Measurements from ENCODE around the gene PALM.
A peak's percentile ranks its signal among the peaks of the same experiment; 100 is the strongest.
"Not testable (repeated sequence)": the region's sequence is repeated elsewhere in the genome, so short reads cannot be mapped to it uniquely, and the experiment has no call there.

Gene PALM, protein sequence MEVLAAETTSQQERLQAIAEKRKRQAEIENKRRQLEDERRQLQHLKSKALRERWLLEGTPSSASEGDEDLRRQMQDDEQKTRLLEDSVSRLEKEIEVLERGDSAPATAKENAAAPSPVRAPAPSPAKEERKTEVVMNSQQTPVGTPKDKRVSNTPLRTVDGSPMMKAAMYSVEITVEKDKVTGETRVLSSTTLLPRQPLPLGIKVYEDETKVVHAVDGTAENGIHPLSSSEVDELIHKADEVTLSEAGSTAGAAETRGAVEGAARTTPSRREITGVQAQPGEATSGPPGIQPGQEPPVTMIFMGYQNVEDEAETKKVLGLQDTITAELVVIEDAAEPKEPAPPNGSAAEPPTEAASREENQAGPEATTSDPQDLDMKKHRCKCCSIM

DNA sequence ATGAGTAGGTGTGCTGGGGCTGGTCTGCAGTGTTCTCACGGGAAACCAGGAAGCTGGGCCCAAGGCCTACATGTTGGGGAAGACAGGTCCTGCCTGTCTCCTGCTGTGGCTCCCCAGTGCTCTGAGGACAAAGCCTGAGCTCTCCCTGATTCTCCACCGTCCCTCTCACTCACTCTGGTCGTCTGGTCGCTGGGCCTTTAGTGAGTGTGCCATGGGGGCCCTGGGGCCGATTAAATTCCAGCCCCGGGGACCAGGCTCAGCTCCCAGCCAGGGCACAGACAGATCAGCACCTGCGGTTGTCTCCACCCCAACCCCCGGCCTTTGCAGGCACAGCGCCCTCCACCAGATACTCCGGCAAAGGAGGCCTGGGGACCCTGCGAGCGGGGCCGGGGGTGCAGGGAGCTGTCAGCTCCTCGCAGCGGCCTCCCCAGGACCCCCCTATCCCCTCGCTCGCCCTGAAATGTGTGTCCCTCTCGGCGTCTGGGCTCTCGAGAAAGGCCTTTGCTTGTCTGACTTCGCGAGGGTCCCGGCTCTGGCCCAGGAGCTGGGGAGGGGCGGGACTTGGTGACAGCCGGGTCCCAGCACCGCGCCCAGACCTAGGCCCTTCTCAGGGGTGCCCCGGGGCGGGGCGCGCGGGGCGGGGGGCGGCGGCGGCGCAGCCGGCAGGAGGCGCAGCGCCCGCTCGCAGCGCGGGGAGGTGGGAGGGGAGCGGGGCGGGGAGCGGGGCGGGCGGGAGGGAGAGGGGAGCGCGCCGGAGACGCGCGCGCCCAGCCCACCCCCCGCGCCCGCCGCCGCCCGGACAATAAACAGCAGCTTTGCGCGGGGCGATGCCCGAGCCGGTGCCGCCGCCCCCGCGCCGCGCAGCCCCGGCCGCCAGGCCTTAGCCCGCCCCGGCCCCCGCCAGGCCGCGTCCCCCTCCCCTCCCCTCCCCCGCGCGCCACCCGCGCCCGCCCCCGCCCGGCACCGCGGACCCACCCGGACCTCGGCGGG, at the start of gene PALM:
Gene PALM (plus strand): TSS at position 782 of the 990 bp plus-strand sequence. CDS start 212 bp downstream, outside the sequence.
- no peak for DNase-seq (ENCODE audit: low read depth in 2 of 2)

DNA sequence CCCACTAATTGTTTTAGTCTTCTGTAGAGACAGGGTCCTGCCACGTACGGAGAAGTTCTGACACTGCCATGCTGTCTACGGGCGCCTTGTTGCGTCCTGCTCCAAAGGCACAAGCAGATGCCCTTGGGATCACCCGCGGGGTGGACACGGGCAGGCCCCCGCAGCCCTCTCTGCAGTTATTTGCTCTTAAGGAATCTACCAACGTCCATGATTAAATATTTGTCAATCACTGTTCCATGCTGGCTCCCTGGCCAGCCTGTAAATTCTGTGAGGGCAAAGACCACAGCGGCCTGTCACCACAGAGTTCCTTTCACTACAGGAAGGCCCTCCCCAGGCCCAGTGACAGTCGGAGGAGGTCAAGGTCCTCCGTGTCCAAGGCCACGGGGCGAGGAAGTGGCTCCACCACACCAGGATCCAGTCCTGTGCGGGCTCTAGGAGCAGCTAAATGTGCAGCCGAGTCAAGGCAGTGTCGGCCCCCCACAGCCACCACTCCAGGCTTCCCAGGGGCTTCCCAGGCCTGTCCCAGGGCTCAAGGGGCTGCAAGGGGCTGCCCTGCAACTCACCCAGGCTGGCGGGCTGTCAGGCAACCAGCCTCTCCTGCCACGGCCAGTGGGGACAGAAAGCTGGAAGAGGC, 47.8 kb upstream of the PALM start:
- DNase-seq (ENCODE audit: low read depth in 2 of 2) = no peak

DNA sequence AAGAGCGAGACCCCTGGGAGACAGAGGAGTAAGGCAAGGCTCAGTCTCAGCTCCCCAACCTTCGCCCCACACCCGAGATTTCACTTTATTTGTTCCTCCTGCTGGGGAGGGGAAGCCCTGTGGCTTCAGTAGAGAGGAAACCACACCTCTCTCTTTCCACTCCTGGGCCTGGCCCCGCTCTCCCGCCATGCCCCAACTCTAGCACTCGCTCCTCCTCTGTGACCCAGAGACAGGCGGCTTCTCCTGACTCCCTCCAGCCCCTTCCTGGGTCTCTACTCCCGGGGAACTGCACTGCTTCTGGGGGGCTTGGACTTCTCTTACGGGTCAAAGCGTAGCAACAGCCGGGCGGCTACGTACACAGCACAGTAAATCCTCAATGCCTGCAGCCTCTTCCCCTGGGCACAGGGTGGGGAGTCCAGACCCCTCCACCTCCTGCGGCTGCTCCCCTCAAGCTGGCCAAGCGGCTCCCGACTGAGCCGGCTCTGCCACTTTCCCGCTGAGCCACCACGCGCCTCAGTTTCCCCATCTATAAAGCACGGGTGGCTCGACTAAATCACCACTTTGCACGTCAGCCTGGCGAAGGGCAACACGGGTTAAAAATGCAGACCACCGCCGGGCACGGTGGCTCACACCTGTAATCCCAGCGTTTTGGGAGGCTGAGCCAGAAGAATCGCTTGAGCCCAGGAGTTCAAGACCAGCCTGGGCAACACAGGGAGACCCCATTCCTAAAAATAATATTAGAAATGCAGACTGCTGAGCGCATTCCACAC, 47.1 kb upstream of the PALM start:
- peak; percentile 37 to 49 for DNase-seq (ENCODE audit: low read depth in 2 of 2)

DNA sequence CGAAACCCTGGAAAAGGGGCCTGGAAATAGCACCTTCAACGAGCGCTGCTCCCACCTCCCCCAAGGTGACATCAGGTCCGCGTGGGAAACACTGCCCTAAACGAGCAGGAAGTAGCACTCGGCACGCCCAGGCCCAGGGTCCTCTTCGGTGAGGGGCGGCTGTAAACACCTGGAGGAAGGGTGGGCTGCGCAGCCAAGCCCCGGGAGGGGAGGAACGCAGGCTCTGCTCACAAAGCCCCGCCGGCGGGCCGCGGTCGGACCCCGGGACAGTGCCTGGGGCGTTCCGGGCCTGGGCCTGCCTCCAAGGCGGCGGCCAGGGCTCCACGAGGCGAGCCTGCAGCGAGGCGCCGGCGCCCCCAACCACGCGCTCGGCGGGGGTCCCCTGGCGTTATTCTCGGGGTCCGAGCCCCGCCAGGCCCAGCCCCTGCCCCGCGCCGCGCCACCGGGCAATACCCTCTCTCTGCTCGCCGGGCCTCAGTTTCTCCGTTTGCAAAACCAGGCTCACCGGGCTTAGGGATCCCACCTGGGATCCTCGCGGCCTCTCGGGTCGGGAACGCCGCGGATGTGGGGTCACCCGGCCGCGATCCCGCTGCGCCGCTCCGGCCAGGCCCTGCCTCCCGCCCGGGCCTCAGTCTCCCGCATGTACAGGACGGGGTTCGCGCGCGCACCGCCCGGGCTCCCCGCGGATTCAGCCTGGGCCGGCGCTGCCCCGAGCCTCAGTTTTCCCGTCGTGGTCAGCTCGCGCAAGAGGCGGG, 46.4 kb upstream of the PALM start:
- DNase-seq (ENCODE audit: low read depth in 2 of 2) = peak; percentile 62 to 63

DNA sequence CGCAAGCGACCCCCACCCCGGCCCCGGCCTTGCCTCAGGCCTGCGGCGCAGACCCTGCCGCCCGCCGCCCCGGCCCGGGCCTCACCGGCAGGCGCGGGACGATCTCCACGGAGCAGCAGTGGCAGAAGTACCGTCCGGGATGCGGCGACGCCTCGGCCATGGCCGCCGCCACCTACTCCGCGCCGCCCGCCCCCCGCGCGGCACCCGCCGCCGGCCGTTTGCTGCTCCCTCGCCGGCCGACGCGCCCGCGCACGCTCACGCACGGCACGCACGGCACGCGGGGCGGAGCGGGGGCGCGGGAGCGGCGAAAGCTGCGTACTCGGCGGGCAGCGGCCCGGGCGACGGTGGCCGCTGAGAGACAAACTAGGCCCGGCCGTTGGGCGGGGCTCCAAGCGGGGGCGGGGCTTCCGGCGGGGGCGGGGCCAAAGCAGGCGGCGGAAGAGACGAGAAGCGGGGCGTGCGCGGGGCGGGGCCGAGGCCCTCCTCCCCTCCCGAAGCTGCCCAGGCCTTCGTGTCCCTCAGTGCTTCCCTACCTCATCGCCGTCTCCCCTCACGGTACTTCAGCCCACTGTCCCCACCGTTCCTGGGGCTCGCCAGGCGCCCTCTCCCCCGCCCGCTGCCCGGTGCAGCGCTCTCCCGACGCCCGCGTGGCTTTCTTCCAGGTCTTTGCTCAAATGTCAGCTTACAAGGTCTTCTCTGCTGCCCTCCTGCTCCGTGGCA, 45.6 kb upstream of the PALM start, which contains the start of gene RNF126:
Gene RNF126 (minus strand): TSS at position 253 of the 720 bp plus-strand sequence. CDS start 93 bp downstream, at position 160.
- peak; percentile 92 to 95 for DNase-seq (ENCODE audit: low read depth in 2 of 2)

DNA sequence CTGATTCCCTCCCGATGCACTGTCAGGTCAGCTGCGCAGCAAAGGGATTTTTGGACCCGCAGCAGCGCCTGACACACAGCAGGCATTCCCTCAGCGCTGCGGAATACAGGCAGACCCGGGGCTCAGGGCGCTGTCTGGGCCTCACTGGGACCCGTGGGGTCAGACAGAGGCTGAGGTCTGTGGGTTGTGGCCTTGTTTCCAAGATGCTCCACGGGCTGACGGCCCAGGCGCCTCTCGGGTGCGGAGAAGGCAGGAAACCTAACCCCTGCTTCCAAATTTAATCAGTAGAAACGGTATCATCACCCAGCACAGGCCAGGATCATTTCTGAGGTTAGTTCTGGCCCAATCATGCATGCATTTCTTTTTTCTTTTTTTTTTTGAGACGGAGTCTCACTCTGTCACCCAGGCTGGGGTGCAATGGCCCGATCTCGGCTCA, 45.0 kb upstream of the PALM start:
- DNase-seq (ENCODE audit: low read depth in 2 of 2) = no peak

DNA sequence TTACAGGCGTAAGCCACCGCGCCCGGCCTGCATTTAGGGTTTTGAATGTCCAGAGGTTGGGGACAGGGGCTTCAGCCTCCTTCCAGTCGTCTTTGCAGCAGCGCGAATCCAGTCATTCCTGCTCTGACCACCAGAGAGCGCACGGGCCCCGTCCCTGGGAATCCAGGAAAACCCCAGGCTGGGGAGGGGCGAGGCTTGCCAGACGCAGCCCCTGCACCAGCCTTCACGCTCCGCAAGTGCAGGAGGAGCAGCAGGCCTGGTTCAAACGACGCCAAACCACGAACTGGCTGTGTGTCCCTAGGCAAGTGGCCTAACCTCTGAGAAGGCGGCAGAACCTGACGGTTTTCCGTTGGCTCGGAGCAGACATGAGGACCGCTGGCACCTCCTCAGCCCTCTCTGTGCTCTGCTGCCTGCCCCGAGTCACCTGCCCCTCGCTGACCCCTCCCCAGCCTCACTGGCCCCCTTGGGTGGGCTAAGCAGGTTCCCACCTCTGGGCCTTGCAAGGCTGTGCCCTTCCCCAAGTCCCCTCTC, 43.8 kb upstream of the PALM start:
- peak; percentile 62 to 82 for DNase-seq (ENCODE audit: low read depth in 2 of 2)

DNA sequence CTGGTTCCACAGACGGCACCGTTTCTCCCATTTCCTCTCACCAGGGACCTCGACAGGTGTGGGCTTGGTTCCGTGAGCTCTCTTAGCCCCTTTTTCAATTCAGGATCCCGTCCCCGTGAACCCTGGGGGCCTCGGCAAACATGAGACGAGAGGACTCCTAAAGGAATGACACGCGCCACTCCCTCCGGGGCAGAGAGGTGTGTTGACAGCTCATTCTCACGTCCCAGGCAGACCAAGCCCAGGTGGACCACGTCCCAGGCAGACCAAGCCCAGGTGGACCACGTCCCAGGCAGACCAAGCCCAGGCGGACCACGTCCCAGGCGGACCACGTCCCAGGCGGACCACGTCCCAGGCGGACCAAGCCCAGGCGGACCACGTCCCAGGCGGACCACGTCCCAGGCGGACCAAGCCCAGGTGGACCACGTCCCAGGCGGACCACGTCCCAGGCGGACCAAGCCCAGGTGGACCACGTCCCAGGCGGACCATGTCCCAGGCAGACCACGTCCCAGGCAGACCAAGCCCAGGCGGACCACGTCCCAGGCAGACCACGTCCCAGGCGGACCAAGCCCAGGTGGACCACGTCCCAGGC, 41.7 kb upstream of the PALM start:
- DNase-seq (ENCODE audit: low read depth in 2 of 2) = not testable (repeated sequence)

DNA sequence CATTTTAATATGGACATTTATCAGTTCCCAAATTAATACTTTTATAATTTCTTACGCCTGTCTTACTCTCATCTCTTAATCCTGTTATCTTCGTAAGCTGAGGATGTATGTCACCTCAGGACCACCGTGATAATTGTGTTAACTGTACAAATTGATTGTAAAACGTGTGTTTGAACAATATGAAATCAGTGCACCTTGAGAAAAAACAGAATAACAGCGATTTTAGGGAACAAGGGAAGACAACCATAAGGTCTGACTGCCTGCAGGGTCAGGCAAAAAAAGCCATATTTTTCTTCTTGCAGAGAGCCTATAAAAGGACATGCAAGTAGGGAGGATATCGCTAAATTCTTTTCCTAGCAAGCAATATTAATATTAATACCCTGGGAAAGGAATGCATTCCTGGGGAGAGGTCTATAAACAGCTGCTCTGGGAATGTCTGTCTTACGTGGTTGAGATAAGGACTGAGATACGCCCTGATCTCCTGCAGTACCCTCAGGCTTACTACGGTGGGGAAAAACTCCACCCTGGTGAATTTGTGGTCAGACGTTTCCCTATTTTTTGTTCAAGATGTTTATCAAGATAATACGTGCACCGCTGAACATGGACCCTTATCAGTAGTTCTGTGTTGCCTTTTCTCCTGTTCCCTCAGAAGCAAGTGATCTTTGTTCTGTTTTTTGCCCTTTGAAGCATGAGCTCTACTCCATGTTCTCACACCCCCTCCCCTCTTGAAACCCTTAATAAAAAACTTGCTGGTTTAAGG, 39.9 kb upstream of the PALM start:
- DNase-seq (ENCODE audit: low read depth in 2 of 2) = not testable (repeated sequence)

DNA sequence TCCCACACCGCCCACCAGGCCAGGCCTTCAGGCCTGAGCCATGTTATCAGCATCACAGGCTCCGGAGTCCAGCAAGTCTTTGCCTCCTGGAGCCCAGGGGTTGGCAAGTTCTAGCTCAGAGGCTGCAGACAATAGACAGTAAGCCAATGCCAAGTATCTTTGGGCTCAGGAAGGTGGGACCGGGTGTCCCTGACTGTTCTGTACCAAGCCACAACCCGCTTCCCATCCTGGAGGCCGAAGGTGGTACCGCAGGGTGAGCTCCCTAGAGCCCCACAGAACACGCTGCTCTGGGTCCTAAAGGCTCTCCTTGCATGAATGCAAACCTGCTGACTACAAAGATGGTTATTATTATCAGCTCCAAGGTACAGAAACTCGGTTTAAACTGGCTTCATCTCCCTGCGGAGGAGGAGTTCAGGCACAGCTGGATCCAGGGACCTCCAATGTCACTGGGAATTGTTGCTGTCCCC, 38.1 kb upstream of the PALM start:
- DNase-seq (ENCODE audit: low read depth in 2 of 2) = no peak

DNA sequence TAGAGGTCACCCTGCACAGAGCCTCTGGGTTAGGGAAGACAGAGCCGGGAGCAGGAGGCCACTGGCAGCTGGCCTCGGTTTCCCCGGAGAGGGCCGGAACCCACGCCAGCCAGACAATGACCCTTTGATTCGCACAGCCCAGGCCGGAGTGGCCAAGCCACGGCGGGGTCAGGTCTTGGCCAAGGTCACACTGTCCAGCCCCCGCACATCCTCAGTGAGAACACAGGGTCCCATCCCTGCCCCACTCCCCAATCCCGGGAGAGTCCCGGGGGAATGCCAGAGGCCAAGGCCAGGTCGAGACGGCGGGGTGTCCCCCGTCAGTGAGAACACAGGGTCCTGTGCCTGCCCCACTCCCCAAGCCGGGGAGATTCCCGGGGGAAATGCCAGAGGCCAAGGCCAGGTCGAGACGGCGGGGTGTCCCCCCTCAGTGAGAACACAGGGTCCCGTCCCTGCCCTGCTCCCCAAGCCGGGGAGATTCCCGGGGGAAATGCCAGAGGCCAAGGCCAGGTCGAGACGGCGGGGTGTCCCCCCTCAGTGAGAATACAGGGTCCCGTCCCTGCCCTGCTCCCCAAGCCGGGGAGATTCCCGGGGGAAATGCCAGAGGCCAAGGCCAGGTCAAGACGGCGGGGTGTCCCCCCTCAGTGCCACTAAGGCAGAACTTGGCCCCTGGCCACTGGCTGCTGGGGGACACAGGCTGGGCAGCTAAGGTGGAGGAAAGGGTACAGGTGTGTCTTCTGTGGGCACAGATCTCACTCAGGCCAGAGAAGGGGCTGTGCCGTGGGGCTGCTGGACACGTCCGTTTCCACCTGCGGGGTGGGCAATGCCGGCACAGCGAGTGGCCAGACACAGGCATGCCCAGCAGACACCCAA, 34.2 kb upstream of the PALM start:
- DNase-seq (ENCODE audit: low read depth in 2 of 2) = no peak

DNA sequence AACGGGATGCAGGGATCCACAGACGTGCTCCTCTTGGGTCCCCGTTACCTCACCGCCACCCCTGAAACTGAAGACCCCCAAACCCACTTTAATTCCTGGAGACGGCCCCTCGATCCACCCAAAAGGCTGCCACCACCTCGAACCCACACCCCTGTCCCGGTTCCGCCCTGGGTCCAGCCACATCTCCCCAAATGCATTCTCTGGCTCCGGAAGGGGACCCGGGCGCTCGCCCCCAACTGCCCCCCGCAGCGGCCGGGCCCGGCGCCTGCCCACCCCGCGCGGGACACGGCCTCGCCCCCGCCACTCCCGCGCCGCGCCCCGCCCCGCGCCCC, 32.8 kb upstream of the PALM start:
- no peak for DNase-seq (ENCODE audit: low read depth in 2 of 2)

DNA sequence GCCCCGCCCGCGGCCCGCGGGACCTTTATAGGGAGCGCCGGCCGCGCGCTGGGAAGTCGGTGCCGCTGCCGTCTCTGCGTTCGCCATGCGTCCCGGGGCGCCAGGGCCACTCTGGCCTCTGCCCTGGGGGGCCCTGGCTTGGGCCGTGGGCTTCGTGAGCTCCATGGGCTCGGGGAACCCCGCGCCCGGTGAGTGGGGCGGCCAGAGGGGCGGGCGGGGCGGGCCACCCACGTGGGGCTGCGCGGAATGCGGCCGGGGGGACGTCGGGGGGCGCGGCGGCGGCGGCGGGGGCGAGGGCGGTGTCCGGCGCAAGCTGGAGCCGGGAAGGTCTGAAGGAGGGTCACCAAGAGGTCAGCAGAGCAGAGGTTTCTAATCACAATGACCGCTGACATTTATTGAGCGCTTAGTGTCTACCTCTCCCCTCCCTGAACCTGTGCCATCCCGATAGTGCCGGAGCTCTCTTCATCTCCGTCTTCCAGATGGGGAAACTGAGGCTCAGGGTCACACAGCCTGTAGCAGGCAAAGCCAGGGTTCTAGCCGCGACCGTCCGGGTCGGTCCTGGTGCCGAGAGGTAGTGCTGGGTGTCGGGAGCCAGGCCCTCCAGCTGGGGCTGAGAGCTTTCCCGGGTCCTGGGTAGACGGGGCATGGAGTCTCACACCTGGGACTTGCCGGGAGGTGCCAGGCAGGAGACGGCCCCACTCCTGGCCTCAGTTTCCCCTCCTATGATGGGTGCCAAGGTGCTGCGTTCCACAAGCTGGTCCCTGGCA, 32.2 kb upstream of the PALM start, which contains the start of gene FSTL3:
Gene FSTL3 (plus strand): TSS at position 54 of the 767 bp plus-strand sequence. CDS start 32 bp downstream, at position 86.
- no peak for DNase-seq (ENCODE audit: low read depth in 2 of 2)

DNA sequence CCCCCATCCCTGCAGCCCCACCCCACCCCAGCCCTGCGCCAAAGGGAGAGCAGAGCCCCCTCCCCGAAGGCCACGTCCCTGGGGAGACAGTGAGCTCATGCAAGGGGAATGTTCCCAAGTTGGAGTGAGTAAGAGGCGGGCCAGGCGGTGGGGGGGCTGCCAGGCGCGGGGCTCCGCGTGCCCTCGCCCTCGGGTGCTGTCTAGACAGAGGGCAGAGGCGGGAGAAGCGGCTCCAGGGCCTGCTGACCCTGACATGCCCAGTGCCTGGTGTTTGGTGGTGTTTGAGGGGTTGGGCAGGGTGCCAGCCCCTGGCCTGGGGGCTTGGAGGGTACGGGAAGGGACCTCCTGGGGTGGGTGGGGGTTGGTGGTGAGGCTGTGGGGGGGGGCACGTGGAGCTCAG, 31.5 kb upstream of the PALM start:
- no peak for DNase-seq (ENCODE audit: low read depth in 2 of 2)

DNA sequence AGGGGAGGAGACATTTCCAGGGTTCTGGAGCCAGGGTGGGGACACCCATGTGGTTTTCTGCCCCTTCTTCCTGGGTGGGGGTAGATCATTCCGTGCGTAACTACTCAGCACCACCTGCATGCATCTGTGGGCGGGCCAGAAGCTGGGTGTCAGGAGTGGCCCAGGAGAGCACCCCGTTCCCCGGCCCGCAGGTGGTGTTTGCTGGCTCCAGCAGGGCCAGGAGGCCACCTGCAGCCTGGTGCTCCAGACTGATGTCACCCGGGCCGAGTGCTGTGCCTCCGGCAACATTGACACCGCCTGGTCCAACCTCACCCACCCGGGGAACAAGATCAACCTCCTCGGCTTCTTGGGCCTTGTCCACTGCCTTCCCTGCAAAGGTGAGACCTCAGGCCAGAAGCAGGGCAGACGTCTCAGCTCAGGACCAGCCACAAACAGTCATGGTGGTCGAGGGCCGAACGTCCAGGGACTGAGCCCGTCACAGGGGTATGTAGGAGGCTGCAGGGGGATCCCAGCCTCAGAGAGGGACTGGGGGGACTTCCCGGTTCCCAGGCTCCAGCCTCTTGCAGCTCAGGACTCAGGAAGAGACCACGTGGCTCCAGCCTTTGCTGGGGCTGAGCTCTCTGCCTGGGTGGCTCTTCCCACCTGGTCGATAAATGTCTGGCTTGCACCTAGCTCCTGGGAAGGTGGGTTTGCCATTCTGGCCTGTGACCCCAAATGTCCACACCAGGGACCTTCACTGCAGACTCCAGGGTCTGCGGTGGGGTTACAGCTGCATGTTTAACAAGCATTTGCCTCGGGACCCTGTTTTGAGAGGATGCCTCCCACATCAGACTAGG, 30.9 kb upstream of the PALM start:
- DNase-seq (ENCODE audit: low read depth in 2 of 2) = no peak

Data from stimulated activated CD8-positive, alpha-beta memory T cell treated with anti-CD3 and anti-CD28 coated beads, Interleukin-2, amount 100 ng/mL, for 48 hours (primary cell).